B cell (primary cell): ENCODE measurements around the gene CCDC122.

ENCODE experiments used
- EZH2 ChIP-seq: IDR thresholded peaks from 2 replicates; pipeline ENCODE4 v1.6.1; 2012; ENCODE audit warnings: borderline replicate concordance, low read depth, mild to moderate bottlenecking, moderate library complexity, low read length; ENCODE audit not compliant: insufficient read depth, poor library complexity, severe bottlenecking
- TF ChIP-seq, protein P1 (sequence below): fragments of 200-600 bp; IDR thresholded peaks from one replicate; pipeline ENCODE4 v1.8.0; 2022; ENCODE audit warnings: antibody characterized with exemption, mild to moderate bottlenecking

GRCh38 chr13:43884222-43884621, 4.7 kb upstream of the CCDC122 start:
- TF ChIP-seq, protein P1, sequence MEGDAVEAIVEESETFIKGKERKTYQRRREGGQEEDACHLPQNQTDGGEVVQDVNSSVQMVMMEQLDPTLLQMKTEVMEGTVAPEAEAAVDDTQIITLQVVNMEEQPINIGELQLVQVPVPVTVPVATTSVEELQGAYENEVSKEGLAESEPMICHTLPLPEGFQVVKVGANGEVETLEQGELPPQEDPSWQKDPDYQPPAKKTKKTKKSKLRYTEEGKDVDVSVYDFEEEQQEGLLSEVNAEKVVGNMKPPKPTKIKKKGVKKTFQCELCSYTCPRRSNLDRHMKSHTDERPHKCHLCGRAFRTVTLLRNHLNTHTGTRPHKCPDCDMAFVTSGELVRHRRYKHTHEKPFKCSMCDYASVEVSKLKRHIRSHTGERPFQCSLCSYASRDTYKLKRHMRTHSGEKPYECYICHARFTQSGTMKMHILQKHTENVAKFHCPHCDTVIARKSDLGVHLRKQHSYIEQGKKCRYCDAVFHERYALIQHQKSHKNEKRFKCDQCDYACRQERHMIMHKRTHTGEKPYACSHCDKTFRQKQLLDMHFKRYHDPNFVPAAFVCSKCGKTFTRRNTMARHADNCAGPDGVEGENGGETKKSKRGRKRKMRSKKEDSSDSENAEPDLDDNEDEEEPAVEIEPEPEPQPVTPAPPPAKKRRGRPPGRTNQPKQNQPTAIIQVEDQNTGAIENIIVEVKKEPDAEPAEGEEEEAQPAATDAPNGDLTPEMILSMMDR = no peak
- no peak for TF ChIP-seq EZH2
